GM18519 (cell line): Measurements from ENCODE around the gene GAL.

ENCODE experiments used
- ATAC-seq: cut with Tn5 transposase; IDR thresholded peaks from one replicate; pipeline ENCODE4 v1.9.1; 2021; ENCODE audit warnings: mild to moderate bottlenecking, moderate library complexity; ENCODE audit not compliant: unreplicated experiment, low FRiP score

The GAL gene

GRCh38 chr11:68658097-68658496 lies 26.2 kb upstream of the GAL start:
- no peak for ATAC-seq

- ATAC-seq, result no peak
These were observed 25.7 kb upstream of the GAL start for GRCh38 chr11:68658661-68659060.

- no peak for ATAC-seq
These were observed 25.0 kb upstream of the GAL start for GRCh38 chr11:68659158-68659921.

- no peak for ATAC-seq
These were observed 24.1 kb upstream of the GAL start for GRCh38 chr11:68660066-68660810.

- no peak for ATAC-seq
These were observed 23.3 kb upstream of the GAL start for GRCh38 chr11:68661014-68661413.

- ATAC-seq, result no peak
These were observed 22.4 kb upstream of the GAL start for GRCh38 chr11:68661697-68662603.

- ATAC-seq, result no peak
These were observed 20.8 kb upstream of the GAL start for GRCh38 chr11:68663482-68664010.

GRCh38 chr11:68664141-68664540 lies 20.2 kb upstream of the GAL start:
- ATAC-seq, result no peak

- ATAC-seq, result no peak
These were observed 19.4 kb upstream of the GAL start for GRCh38 chr11:68664906-68665305.

GRCh38 chr11:68665436-68665835 lies 18.9 kb upstream of the GAL start:
- ATAC-seq, result no peak

GRCh38 chr11:68666849-68667248 lies 17.5 kb upstream of the GAL start:
- no peak for ATAC-seq

- no peak for ATAC-seq
These were observed 16.5 kb upstream of the GAL start for GRCh38 chr11:68667511-68668500.

- ATAC-seq, result no peak
These were observed 14.8 kb upstream of the GAL start for GRCh38 chr11:68669301-68670090.

GRCh38 chr11:68670208-68670992 lies 13.9 kb upstream of the GAL start:
- ATAC-seq, result no peak

- no peak for ATAC-seq
These were observed 10.9 kb upstream of the GAL start for GRCh38 chr11:68673306-68673945.

- no peak for ATAC-seq
These were observed 10.4 kb upstream of the GAL start for GRCh38 chr11:68673991-68674390.

- no peak for ATAC-seq
These were observed 9.9 kb upstream of the GAL start for GRCh38 chr11:68674461-68674860.

GRCh38 chr11:68677432-68677831 lies 6.9 kb upstream of the GAL start:
- ATAC-seq, result no peak
